Lung (tissue), 12 donors: Measurements from ENCODE around the gene SHISA7. TPM values are rescaled to one million over a fixed set of nuclear protein-coding genes. Genes with fewer than 3 reads are reported as not detected.

Experiments
- ATAC-seq: fragments of 200-7000 bp; cut with Tn5 transposase; one replicate; pipeline ENCODE4 v1.9.1; 2020; ENCODE audit warnings: moderate number of reproducible peaks; ENCODE audit not compliant: insufficient read depth, low FRiP score
- DNase-seq, 3 donors: peaks; one replicate each; pipeline ENCODE4 v3.0.0-alpha.2; 2013 to 2017
- H3K27ac ChIP-seq, 2 donors: one replicate each; pipeline ENCODE4 v1.5.1; 2013; ENCODE audit warnings: mild to moderate bottlenecking in 2 of 2, moderate library complexity in 2 of 2, control low read depth in 1 of 2, inconsistent platforms in 1 of 2, low read depth in 1 of 2, low read length in 1 of 2
- H3K27me3 ChIP-seq, 3 donors: one replicate each; pipeline ENCODE4 v1.5.1; 2013; ENCODE audit warnings: low read length in 2 of 3; ENCODE audit not compliant: control insufficient read depth in 3 of 3, insufficient read depth in 3 of 3
- H3K36me3 ChIP-seq, 4 donors: one replicate each; pipeline ENCODE4 v1.5.1; 2013; ENCODE audit warnings: low read length in 4 of 4, mild to moderate bottlenecking in 1 of 4, moderate library complexity in 1 of 4; ENCODE audit not compliant: control insufficient read depth in 4 of 4, insufficient read depth in 4 of 4
- H3K4me1 ChIP-seq, 5 donors: one replicate each; pipeline ENCODE4 v1.5.1; 2013; ENCODE audit warnings: low read length in 5 of 5, mild to moderate bottlenecking in 2 of 5, moderate library complexity in 1 of 5; ENCODE audit not compliant: control insufficient read depth in 5 of 5, insufficient read depth in 5 of 5
- H3K4me3 ChIP-seq: one replicate; pipeline ENCODE4 v1.5.1; 2013; ENCODE audit warnings: mild to moderate bottlenecking, control low read depth, moderate library complexity
- H3K9ac ChIP-seq, 2 donors: one replicate each; pipeline ENCODE4 v1.5.1; 2013; ENCODE audit warnings: low read length in 2 of 2, control low read depth in 1 of 2; ENCODE audit not compliant: insufficient read depth in 1 of 2
- H3K9me3 ChIP-seq, 4 donors: one replicate each; pipeline ENCODE4 v1.5.1; 2013; ENCODE audit warnings: low read length in 3 of 4, mild to moderate bottlenecking in 1 of 4, moderate library complexity in 1 of 4; ENCODE audit not compliant: control insufficient read depth in 4 of 4, insufficient read depth in 3 of 4
- WGBS, 2 donors: extraction: QIAGEN DNeasy Blood & Tissue Kit; methylation state at CpG; one replicate each; pipeline ENCODE4 v1.1.7; 2013; 5-methylcytosine and 5-hydroxymethylcytosine counted together
- polyA plus RNA-seq, 2 donors: library from polyadenylated mRNA; stranded (reverse); fragments of 200-250 nt; gene quantifications; one replicate each; pipeline ENCODE4 v1.2.1, GENCODE V29; 2013
- total RNA-seq, 2 donors: library from RNA; depleted of rRNA in 1 of 2; stranded (reverse); fragments of >200 nt in 1 of 2; gene quantifications; one replicate each; pipeline ENCODE4 v1.2.1, GENCODE V29; 2014 to 2021
- TF ChIP-seq, protein P1 (sequence below): IDR thresholded peaks from 2 replicates; pipeline ENCODE4 v1.5.1; 2012; ENCODE audit warnings: mild to moderate bottlenecking; ENCODE audit errors: control extremely low read depth, extremely low read depth
- donor health status: control.
- donor health status: control.
- donor health status: Bipolar disorder and iron deficiency.
- donor health status: healthy.
- donor health status: DM: yes; HTN: yes; CAD: no.

Gene SHISA7
- total and polyA plus RNA-seq, 4 donors: 0.03 to 0.14 TPM; not detected in 2

DNA sequence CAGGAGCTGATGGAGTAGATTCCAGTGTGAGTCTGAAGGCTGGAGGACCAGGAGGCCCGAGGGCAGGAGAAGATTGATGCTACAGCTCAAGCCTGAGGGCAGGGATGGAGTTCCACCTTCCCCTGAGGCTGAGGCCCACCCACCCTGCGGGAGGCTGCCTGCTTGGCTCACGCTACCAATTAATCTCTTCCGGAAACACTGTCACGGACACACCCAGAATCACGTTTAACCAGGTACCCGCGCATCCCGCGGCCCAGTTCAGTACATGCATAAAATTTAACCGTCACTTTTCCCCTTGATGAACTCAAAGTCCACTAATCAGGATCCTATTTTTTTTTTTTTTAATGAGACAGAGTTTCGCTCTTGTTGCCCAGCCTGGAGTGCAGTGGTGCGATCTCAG, 28.2 kb upstream of the SHISA7 start:
- ATAC-seq (no peak), DNase-seq (no peak)
- H3K4me3 ChIP-seq: no peak overlapping the region
- no peaks in the 10 kb centered on the region for H3K9me3 ChIP-seq
- 86 to 87% methylated on average over 13 of the region's 13 CpGs for WGBS, 2 donors
- no peak overlapping the region for H3K27ac ChIP-seq
- TF ChIP-seq, protein P1, sequence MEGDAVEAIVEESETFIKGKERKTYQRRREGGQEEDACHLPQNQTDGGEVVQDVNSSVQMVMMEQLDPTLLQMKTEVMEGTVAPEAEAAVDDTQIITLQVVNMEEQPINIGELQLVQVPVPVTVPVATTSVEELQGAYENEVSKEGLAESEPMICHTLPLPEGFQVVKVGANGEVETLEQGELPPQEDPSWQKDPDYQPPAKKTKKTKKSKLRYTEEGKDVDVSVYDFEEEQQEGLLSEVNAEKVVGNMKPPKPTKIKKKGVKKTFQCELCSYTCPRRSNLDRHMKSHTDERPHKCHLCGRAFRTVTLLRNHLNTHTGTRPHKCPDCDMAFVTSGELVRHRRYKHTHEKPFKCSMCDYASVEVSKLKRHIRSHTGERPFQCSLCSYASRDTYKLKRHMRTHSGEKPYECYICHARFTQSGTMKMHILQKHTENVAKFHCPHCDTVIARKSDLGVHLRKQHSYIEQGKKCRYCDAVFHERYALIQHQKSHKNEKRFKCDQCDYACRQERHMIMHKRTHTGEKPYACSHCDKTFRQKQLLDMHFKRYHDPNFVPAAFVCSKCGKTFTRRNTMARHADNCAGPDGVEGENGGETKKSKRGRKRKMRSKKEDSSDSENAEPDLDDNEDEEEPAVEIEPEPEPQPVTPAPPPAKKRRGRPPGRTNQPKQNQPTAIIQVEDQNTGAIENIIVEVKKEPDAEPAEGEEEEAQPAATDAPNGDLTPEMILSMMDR: no peak
- no peaks in the 10 kb centered on the region for H3K36me3 ChIP-seq
- H3K27me3 ChIP-seq: no peaks in the 10 kb centered on the region
- peaks cover 0 to 10% (median 0%) of the 10 kb centered on the region in 5 donors for H3K4me1 ChIP-seq
- no peak overlapping the region for H3K9ac ChIP-seq

DNA sequence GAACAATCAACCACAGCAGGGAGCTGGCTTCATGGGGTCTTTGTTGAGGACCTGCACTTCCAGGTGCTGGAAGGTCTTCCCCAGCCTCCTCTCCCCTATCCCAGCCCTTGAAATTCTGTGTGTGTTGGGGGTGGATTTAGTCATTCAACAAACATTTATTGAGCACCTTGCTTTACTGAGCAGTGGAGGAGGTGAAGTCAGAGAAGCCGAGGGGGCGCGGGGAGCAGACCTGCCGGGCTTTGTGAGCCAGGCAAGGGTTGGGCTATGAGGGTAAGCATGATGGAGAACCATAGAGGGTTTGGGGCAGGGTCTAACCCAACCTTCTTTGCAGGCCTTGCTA, 24.9 kb upstream of the SHISA7 start:
- 14 to 22% methylated on average over 4 of the region's 4 CpGs for WGBS, 2 donors
- Histone ChIP-seq H3K9me3 (no peaks in the 10 kb centered on the region), H3K36me3 (no peaks in the 10 kb centered on the region), H3K4me1 (peaks cover 0 to 4% (median 0%) of the 10 kb centered on the region in 5 donors), H3K27ac (no peak overlapping the region), H3K4me3 (no peak overlapping the region), H3K9ac (no peak overlapping the region), H3K27me3 (no peaks in the 10 kb centered on the region)
- TF ChIP-seq, protein P1: no peak
- ATAC-seq: no peak
- no peak for DNase-seq

DNA sequence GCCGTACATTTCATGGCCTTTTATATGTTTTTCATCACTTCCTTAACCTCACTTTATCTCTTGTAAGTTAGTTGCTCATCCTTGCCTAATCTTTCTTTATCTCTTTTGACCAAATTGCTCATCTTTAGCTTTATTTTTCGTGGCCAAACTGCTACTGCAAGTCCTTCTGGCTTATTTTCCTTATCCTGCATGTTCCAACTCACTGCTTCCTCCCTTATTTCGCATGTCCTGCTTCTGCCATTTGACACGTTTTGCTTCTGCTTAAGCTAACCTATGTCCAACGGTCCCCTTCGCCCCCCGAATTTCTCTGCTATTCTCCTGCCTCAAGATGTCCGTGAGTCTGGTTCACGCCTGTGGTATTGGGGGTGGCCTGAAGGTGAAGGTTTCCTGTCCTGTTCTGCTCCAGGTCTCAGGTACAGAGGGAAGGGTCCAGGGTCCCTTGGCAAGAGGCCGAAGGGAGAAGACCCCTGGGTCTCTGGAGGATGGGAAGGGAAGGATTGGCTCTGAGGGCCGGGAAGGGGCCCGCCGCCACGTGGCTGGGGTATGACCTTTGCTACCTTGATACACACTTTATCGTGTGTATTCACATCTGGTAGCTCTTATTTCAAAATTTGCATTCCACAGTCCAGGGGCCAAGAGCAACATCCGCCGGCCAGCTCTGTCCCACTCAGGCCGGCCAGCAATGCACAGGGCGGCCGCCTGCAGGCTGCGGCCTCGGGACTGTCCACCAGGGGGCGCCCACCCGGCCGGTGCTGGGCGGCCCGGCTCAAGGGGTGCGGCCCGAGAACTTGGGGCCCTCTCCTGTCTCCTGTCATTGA, 24.3 kb upstream of the SHISA7 start:
- peaks cover 0 to 4% (median 0%) of the 10 kb centered on the region in 5 donors for H3K4me1 ChIP-seq
- no peak overlapping the region for H3K27ac ChIP-seq
- DNase-seq: peak in 2 of 3 donors; percentile 45 to 55
- H3K4me3 ChIP-seq: no peak overlapping the region
- H3K9me3 ChIP-seq: no peaks in the 10 kb centered on the region
- TF ChIP-seq, protein P1: peak; percentile 82
- H3K27me3 ChIP-seq: no peaks in the 10 kb centered on the region
- peak; percentile 90 for ATAC-seq
- no peak overlapping the region for H3K9ac ChIP-seq
- H3K36me3 ChIP-seq: no peaks in the 10 kb centered on the region
- WGBS, 2 donors: 31 to 38% methylated on average over 28 to 29 of the region's 29 CpGs
